NCI-H2107 treated with DMSO at 0.1 percent for 48 hours (cell line): ENCODE results near the gene CAT.
A peak's percentile ranks its signal among the peaks of the same experiment; 100 is the strongest.
"Not testable (repeated sequence)": the region's sequence is repeated elsewhere in the genome, so short reads cannot be mapped to it uniquely, and the experiment has no call there.

Source experiments
- DNase-seq: peaks from one replicate; lab custom pipeline; 2025; ENCODE audit not compliant: unreplicated experiment; lab: John Stamatoyannopoulos, UW

CAT gene

DNA sequence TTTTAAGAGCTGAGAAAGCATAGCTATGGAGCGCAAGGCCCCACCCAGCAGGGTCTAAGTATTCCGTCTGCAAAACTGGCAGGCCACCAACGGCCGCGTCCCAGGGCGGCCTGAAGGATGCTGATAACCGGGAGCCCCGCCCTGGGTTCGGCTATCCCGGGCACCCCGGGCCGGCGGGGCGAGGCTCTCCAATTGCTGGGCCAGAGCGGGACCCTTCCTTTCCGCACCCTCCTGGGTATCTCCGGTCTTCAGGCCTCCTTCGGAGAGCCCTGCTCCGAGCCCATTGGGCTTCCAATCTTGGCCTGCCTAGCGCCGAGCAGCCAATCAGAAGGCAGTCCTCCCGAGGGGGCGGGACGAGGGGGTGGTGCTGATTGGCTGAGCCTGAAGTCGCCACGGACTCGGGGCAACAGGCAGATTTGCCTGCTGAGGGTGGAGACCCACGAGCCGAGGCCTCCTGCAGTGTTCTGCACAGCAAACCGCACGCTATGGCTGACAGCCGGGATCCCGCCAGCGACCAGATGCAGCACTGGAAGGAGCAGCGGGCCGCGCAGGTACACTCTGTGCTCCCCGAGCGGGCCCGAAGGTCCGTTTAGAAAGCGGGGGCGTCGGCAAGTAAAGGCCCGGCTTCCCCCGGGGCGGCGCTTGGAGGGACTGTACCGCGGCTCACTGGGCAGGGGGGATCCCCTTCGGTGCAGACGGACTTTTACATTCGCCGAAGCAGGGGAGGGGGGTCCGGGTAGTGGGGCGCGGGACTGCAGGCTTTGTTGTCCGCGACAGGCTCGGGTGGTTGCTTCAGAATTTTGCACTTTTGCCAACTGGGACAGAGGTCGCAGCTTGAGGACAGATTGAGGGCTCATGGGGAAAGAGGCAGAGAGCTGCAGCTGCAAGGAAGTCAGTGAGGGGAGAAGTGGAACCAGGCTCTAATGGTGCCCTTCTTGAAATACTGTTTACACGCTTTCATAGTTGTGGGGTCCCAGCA, at the start of gene CAT:
CAT (plus strand) TSS at position 406 of the 979 bp plus-strand sequence; CDS start at position 486, 80 bp downstream.
- DNase-seq = peak; percentile 85

DNA sequence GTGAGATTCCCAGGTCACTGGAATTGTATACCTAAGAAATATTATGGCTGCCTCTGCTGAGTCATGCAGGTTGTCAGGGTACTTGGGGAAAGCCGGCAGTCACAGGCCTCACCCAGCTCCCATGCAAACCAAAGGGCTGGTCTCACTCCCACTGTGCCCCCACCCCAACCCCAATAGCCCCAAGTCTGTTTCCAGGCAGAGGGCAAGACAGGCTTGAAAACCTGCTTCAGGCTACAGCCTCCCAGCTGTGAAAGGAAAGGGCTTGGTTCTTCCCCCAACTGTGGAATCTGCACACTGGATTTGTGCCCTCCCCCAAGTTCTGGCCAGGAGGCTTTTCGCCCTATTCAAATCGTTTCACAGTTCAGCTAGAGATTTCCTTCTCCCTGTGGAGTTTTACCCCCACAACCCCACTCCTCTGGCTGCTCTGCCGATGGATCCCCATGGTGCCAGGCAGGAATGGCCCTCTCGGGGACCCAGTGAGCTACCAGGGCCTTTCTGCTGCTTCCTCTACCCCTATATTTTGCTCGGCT, 43.9 kb upstream of the CAT start:
- DNase-seq = no peak

DNA sequence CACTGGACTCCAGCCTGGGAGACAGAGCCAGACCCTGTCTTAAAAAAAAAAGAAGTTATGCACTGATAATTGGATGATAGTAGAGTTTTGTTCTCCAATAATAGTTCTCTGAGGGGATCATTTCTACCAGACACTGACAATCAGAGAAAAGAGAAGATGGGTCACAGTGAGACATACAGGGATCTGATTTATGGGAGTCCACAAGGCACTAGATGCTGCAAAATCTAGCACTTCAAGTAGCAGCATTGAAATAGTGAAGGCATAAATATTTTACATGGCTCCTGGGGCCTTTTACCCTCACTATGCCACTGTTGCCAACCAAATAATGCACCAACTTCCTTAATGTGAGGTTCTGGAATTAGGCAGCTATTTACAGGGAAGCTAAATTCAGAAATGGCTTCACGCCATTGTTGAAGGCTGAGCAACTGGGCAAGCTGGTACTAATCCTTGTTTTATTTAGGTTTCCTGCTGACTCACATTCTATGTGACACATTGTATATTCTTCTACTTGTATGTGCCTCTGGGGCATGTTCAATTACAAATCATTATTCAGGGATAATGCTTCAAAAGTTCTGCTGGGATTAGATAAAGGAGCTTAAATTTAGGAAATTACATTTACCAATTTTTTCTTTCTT, 42.7 kb upstream of the CAT start:
- no peak for DNase-seq

DNA sequence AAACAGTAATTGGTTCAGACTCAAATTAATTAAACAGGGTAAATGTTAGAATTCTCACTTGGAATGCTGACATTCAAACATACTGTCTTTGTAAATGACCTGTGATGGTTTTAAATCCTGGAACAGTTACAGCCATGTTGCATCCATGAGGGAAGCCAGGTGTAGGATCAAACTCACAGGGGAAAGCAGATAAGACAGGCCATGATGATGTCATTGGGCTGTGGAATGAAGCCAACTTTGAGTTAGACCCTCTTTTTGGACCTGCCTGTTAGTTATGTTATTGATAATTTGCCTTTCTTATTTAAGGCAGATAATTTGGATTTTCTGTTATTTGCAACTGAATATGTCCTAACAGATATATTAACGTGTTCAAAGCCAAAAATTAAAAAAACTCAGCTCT, 41.6 kb upstream of the CAT start:
- no peak for DNase-seq

DNA sequence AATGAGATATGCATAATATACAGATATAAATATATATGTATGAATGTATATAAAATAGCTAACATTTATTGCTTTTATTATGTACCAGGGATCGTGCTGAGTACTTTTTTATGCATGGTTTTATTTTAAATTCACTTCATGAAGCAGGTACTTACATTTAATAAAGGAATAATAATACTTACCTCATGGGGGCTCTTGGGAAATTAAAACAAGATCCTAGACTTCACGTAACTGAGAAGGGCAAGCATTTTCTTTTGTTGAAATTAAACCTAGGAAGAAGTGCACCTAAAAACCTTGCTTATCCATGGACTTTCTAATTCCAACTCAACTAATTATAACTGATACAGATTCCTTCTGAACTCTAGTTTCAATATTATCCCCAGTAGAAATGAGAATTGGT, 40.9 kb upstream of the CAT start:
- no peak for DNase-seq

DNA sequence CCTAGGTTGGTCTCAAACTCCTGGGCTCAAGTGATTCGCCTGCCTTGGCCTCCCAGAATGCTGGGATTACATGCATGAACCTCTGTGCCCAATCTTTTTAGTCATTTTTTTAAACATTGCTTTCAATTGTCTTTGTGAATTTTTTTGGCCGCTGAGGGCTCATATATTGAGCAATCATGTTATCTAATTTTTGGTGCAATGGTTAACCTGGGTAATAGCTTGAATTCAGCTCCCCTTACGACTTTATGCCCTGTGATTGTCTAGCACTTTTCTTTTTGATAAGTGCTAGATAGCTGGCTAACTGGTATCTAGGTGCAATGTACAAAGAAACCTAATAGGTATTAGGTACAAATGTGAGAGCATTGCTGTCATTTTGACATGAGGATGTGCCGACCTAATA, 35.3 kb upstream of the CAT start:
- no peak for DNase-seq

DNA sequence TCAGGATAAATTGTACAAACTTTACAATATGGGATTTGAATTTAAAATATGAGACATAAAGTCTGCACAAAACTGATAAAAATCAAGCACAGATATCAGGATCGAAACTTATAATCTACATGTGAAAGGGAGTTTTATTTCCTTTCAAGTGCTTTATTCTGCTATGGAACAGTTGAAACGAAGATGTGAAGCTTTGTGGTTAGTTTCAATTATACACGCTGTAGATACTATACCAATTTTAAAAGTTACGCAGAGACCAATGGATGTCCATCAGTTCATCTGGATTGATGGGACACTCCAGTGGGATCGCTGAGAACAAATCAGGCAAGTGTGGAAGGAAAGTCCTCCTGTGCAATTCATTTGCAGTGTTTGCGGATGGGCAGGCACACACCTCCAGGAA, 34.5 kb upstream of the CAT start:
- no peak for DNase-seq

DNA sequence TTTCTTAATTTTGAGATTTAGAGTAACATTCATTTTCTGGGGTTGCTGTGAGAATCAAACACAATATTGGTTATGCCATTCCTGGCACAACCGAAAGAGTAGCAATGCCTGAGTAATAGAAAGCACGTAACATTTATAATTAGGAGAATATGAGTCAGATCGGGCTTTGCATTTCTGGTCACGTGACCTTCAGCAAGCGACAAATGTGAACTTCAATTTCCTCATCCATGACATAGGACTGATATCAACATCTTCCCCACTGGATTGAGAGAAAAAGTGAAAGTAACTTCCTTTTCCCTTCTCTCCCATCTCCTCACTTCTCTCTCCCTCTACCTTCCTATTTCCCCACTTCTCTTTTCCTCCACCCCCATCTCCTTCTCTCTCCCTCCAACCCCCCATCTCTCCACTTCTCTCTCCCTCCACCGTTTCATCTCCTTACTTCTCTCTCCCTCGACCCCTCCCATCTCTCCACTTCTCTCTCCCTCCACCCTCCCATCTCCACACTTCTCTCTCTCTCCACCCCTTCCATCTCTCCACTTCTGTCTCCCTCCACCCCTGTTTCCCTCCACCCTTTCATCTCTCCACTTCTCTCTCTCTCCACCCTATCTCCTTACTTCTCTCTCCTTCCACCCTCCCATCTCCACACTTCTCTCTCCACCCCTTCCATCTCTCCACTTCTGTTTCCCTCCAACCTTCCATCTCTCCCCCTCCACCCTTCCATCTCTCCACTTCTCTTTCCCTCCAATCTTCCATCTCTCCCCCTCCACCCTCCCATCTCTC, 33.5 kb upstream of the CAT start:
- DNase-seq = no peak

DNA sequence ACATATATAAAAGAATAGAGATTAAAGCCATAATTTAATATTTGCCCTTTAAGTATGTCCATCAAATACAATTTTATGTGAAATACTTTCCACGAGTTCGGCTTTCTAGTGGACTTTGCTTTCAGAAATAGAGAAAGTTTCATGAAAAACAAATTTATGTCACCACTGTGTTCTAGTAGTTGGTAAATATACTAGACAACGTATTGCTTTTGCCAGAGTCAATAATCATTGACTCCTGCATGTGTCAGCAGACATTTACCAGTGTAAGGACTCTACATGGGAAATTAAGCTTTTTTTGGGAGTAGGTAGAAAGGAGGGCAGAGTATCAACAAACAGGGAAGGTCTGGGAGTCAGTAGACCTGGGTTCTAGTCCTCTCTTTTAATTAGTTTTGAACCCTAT, 32.3 kb upstream of the CAT start:
- DNase-seq = no peak

DNA sequence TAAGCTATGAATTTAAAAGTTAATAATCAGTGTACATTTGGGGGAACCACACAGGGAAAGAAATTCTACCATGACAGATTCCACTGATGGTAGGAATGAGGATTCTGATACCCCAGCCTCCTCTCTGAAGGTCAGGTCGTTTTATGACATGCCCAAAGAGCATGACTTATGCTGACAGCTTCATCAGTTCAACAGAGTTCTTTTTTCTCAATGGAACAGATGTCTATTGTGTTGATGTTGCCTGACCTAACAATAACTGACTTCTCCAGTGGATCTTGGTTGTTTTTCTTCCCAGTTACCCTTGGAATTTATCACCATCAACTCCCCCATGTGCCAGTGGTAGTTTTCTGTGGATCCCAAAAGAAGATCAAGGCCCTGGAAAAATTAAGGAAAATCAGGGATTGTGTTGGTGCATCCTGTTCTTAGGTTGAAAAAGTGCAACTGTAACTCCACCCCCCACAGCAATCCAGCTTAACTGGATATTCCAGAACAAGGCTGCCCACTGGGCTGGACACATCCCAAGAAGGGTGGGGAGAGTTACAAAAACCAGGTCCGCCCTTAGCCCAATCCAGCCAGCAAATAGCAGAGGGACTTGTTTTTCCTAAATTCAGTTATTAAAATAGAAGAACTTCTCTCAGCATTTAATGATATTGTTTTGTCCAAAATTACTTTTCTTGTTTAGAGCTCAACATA, 31.5 kb upstream of the CAT start:
- DNase-seq = no peak

DNA sequence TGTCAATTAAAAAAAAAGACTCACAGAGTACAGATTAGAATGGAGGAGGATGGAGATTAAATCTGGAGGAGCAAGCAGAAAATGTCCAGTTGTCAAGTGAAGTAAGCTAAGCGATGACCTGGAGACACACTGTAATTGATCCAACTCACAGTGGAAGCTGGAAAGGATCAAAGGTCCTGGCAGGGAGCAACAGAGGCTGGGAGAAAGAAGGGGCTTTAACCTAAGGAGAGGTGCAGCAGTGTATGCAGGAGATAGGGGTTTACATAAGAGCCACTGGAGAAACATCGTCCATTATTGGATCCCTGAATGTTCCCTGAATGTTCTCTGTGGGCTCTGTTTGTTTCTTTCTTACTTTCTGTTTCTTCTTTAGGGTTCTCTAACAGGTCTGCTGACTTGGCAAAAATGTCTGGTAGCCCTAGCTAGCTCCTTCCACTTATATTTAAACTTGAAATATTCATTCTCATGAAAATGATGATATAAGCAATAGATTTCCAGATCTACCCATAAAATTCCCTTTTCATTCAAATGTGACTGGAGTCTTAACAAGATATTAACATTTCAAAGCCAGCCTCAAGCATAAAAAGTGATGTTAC, 30.1 kb upstream of the CAT start:
- no peak for DNase-seq

DNA sequence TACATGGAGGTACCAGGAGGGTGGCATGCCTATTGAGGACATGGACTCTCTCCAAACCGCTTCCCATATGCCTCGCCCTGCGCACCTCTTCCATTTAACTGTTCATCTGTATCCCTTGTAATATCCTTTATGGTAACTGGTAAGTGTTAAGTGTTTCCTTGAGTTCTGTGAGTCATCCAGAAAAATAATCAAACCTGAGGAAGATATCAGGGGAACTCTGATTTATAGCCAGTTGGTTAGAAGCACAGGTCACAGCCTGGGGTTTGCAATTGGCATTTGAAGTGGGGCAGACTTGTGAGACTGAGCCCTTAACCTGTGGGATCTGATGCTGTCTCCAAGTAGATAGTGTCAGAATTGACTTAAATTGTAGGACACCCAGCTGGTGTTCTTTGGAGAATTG, 27.6 kb upstream of the CAT start:
- DNase-seq = no peak

DNA sequence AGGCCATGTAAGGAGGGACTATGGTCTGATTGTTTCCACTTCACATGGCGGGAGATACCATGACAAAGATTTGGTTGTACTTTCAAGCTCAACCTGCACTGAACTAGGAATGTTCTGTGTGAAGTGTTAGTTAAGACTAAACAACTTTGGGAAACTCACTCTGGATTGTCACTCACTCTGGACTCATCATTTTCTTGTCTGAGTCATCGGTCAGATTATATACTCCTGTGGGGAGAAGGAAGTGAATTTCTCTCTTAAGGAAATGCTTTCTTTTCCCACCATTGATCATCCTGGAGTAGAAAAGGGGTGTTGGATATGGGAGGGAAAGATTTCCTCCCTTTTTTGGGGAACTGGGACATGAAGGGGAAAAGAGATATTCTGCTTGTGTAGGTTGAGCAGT, 26.9 kb upstream of the CAT start:
- DNase-seq = no peak

DNA sequence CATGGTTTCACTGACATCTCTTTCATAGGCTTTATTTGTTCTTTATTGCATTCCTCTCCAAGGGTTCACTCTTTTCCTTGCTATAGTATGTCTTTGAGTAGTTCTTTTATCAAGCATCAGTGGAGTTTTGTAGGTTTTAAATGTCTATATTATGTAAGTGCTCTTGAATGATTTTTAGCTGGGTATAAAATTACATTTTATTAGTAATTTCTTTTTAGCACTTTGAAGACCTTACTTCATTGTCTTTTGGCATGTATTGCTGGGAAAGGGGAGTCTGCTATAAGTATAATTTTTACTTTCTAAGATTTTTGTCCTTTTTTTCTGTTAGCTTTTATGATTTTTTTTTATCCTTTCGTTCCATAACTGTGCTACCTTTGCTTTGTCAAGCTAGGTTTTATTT, 25.5 kb upstream of the CAT start:
- no peak for DNase-seq

DNA sequence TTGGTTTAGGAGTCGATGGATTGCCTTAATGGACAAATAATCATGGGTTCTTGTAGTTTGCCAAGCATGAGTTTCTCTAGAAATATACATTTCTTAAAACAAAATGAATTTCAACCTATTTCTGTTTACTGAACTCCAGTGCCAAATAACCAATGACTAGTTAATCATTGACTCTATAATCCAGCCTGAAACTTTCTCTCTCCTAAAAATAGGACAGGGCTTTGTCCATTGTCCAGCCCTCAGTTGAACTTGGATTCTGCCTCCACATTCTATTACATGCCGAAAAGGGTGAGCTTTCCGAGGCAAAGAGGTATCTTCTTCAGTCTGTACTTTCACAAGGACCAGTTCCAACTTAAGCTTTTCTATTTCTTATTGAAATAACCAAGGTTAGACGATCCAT, 23.2 kb upstream of the CAT start:
- no peak for DNase-seq

DNA sequence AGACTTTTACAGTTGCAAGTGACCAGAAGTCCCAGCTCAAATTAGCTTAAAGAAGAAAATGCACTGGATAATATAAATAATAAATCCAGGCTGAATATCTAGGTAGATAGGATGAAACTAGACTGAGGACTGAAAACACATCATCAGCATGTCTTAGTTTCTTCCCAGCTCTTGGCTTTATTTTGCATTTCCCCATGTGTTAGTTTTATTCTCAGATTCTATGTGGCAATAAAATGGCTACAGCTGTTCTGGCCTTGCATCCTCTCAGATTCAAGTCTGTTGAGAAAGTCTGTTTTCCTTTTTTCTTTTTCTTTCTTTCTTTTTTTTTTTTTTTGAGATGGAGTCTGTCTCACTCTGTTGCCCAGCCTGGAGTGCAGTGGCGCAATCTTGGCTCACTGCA, 22.6 kb upstream of the CAT start:
- no peak for DNase-seq

DNA sequence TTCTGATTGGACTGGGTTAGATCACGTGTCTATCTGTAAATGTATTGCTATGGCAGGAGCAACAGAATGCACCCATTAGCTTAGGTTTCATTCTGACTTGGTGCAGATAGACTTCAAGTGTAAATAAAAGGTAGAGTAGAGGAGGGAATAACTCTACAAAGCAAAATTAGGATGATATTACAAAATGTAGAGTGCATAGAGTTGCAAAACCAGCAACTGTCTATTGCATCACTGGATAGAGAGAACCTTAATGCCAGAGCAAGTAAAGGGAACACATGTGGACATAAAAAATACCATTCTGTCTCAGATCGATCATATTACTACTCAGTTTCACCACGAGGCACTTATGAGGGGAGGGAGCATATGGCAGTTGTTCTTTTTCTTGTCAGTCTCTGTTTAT, 22.0 kb upstream of the CAT start:
- no peak for DNase-seq

DNA sequence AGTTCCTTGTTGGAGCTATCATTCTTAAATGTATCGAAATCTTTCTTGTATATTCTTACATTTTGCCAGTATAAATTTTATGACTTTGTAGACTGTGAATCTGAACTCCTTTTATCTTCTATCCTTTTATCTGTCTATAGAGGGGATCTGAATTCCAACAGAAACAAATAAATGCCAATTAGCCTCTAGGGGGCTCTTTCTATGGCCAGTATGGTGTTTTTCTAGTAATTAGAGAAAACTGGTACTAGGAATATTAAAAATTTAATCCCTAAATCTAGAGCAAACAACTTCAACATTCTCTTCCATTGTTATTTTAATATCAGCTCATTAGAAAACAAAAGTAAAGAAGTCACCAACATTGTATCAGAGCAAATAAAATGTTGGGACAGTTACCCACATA, 21.5 kb upstream of the CAT start:
- DNase-seq = no peak

DNA sequence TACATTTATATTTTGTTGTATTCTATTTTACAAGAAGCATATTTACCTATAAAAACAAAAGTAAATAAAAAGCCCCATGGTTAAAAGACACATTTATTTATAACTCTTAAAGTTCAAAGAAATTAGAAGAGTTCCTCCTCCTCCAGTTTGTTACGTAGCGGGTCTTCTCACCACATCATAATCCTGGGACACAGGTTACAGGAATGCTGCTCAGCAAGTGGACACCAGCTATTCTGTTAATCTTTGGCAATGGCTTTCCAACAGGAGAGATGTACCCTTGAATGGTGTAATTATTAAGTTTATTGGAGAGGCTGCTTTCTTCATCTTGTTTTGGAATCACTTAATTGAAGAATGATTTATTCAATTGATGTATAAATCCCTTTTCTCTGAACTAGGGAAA, 19.6 kb upstream of the CAT start:
- DNase-seq = no peak

DNA sequence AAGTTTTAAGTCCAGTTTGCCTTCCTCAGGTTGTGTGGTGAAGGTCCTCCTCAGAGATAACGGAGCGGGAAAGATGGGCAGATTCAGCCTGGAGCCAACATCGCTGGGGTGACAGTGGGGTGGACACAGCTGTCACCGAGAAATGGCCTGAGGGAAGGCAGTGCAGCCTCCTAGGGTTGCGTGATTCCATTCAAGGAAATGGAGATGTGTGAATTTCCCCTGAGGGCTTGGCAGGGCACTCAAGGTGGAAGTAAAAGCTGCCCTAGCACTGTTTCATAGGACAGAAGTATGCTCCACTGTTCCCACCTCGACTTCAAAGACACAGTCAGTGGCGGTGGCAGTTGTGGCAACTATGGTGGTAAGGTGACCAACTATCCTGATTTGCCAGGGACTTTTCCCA, 15.4 kb upstream of the CAT start:
- no peak for DNase-seq

DNA sequence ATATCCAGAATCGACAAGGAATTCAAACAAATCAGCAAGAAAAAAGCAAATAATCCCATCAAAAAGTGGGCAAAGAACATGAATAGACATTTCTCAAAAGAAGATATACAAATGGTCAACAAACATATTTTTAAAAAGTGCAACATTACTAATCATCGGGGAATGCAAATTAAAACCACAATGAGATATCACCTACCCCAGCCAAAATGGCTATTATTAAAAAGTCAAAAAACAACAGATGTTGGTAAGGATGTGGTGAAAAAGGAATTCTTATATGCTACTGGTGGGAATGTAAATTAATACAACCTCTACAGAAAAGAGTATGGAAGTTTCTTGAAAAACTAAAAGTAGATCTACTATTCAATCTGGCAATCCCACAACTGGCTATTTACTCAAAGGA, 13.9 kb upstream of the CAT start:
- not testable (repeated sequence) for DNase-seq
